ENCODE results near the gene SLX4IP.

Gene SLX4IP

DNA sequence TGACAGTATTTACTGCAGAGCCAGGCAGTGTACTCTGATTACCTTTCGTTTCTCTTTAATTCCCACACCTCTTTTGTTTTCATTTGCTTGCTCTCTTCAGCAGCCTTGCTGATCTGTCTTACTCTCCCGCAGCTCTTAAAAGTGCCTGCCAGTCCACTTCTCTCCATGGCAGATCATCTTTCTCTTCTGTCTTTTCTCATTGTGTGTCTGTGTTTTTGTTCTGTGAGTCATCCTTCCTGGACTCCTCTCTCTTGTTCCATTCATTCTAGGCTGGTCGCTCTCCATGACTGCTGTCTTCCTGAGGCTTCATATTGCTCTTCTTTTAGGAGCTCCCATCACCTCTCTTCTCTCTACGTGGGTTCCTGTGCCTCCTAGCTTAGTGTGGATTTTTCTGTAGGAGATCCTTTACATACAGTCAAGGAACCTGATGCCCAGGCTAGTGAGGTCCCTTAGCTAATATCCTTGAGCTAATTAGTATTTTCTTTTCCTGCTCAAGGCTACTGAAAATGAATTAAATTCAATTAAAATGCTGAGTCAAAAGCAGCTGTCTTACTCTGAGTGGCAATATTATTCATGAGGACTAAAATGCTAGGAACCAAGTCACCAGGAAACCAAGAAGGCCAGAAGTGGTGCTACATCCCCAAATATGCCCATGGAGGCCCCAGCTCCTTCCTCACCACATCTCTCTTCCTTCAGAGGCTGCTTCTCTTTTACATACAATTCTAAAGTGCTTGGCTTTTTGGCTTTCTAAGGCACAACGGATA is 86.1 kb downstream of the SLX4IP start:
- DNase-seq (ENCODE audit: low read depth, low spot score): no peak

DNA sequence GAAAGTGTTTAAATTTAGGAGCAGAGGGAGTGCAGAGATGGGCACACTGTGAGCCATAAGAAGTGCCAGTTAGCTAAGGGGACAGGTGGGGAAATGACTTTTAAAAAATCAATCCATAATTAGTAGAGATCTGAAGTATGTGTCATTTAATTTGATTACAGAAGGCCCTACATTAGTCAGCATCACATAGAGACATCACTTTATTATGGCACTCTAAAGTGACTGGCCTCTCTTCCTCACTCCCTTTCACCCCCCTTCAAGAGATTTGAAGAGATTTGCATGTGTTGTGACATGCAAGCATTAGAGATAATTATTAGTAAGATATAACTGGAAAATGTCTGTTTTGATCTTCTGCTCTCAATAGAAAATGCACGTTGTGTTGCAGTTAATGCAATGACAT is 86.7 kb downstream of the SLX4IP start:
- DNase-seq (ENCODE audit: low read depth, low spot score): no peak

DNA sequence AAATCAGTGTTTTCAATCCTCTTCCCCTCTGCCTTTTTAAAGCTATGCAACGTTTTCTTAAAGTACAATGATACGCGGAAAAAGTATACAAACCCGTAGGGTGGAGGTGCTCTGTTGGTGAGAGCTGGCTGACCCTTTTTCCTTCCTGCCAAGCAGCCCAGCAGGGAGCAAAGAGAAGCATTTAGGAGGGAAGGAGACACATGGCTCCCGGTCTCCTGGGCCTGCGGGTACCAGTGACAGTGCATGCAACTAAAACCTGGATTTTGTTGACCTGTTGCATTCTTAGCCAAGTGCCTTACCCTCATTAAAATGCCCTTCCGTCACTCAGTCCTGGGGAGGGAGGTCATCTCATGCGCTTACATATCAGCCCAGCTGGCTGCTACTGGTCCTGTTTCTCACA is 87.2 kb downstream of the SLX4IP start:
- DNase-seq (ENCODE audit: low read depth, low spot score): no peak

GRCh38 chr20:10523443-10523842 is 88.3 kb downstream of the SLX4IP start:
- DNase-seq (ENCODE audit: low read depth, low spot score): no peak

GRCh38 chr20:10524034-10524476 is 89.0 kb downstream of the SLX4IP start:
- peak; percentile 48 for DNase-seq (ENCODE audit: low read depth, low spot score)

- no peak for DNase-seq (ENCODE audit: low read depth, low spot score)
These were observed 89.5 kb downstream of the SLX4IP start for GRCh38 chr20:10524643-10525042.

GRCh38 chr20:10527781-10528180 is 92.7 kb downstream of the SLX4IP start:
- DNase-seq (ENCODE audit: low read depth, low spot score): no peak

GRCh38 chr20:10530883-10531282 is 95.8 kb downstream of the SLX4IP start:
- no peak for DNase-seq (ENCODE audit: low read depth, low spot score)

- no peak for DNase-seq (ENCODE audit: low read depth, low spot score)
These were observed 96.7 kb downstream of the SLX4IP start for GRCh38 chr20:10531848-10532247.

- DNase-seq (ENCODE audit: low read depth, low spot score): no peak
These were observed 97.3 kb downstream of the SLX4IP start for GRCh38 chr20:10532361-10532760.

GRCh38 chr20:10536531-10536930 is 101.4 kb downstream of the SLX4IP start:
- no peak for DNase-seq (ENCODE audit: low read depth, low spot score)

- DNase-seq (ENCODE audit: low read depth, low spot score): no peak
These were observed 102.9 kb downstream of the SLX4IP start for GRCh38 chr20:10537850-10538480.

- DNase-seq (ENCODE audit: low read depth, low spot score): no peak
These were observed 103.7 kb downstream of the SLX4IP start for GRCh38 chr20:10538768-10539167.

GRCh38 chr20:10539818-10540553 is 104.9 kb downstream of the SLX4IP start:
- DNase-seq (ENCODE audit: low read depth, low spot score): no peak

DNA sequence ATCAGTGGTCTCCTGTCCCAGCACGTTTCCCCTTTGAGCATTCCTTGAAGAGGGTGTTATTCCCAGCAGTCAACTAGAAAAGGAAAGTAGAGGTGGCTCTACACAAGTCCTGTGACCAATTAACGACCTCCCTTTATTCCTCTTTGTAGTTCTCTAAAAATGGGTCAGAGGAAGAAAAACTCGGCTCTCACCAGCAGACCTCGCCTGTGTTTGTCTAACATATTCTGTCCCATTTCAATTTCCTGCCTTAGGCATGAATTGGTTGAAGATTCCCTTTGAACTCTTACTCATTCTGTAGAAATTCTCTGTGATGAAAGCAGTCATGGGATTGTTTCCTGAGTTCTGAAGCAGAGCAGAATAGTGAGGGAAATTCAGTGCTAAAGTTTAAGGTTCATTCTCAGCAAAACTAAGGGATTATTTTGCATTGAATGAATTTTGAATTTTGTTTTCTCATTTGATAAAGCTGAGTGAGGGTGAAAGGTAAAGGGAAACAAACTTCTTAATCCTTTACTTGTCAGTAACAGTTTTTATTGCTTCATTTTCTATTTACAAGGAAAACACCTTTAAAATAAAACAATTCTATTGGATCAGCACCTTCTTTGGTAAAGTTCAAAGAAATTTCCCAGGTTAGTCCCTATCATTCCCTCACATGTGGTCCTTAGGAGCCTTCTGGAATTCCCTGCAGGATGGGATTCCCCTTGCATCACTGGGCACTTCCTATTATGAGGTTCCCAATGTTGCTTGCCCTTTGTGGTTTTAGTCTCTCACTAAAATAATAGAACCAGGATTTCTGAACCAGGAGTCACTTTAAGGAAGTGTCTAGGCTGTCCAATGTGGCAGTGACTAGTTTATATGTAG is 105.8 kb downstream of the SLX4IP start:
- no peak for DNase-seq (ENCODE audit: low read depth, low spot score)

DNA sequence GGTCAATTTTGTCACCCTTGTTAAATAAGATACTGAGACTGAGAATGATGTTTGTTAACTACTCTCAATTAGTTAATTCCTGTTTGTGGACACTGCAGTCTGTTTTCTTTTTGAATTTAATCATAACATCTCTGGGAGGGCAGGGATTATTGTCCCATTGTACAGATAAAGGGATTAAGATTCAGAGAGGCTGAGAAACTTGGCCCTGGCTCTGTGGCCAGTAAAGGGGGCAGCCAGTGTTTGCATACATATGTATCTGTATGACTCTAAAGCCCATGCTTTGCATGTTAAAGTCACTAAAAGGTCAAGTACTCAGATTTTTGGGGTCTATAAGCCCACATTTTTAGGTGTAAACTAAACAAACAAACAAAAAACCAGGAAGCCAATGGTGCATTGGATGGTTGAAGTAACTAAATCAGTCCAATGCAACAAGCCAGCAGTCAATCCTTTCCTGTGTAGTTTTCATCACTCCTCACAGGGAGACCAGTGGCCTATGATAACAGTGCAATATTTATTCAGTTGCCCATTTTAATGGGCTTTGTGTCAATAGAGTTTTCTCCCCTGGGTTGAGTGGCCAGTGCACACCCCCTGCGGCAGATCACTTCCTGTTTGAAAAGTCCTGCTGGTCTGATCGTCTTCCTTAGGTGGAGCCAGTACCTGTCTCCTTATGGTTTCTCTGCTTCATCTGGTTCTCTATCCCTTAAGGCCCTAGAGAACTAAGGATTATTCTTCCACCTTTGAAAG is 106.7 kb downstream of the SLX4IP start:
- no peak for DNase-seq (ENCODE audit: low read depth, low spot score)

- DNase-seq (ENCODE audit: low read depth, low spot score): no peak
These were observed 107.3 kb downstream of the SLX4IP start for GRCh38 chr20:10542442-10542841.

DNA sequence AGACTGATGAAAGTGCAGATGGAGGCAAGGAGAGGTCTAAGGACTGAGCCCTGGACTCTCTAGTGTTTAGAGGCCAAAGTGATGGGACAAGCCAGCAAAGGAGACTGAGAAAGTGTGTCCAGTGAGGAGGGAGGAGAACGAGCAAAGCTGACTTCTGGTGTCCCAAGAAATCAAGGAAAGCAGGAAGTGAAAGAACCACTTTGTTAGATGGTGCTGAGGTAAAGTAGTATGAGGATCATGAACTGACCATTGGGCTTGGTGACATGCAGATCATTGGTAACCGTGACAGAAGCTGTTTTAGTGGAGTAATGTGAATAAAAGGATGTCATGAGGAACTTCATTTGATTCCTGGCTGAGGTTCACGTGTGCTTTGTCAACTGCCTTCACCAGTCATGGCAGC is 108.4 kb downstream of the SLX4IP start:
- DNase-seq (ENCODE audit: low read depth, low spot score): no peak

GRCh38 chr20:10547276-10548114 is 112.4 kb downstream of the SLX4IP start:
- DNase-seq (ENCODE audit: low read depth, low spot score): no peak

DNA sequence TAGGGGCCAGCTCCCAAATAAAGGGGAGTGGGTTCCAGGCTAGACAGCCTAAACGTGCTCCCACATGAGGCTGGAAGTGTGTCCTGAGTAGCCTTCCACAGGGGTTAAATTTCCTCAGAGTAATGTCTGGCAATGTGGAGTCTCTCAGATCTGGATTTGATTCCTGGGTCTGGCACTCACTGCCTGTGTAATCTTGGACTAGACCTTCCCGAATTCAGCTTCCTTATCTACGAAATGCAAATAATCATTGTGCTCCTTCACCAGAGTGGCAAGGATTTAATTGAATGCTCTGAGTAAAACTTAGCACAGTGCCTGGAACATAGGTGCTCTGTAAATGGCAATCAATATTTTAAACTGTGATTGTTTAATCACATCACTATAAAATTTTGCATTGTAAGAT is 114.4 kb downstream of the SLX4IP start:
- DNase-seq (ENCODE audit: low read depth, low spot score): no peak
